PFSK-1 (cell line): Measurements from ENCODE around the gene CYP2W1.

Source experiments
- FOXP2 ChIP-seq: optimal IDR thresholded peaks from 2 replicates; pipeline ENCODE3; 2011; ENCODE audit warnings: borderline replicate concordance, control low read depth, inconsistent platforms; ENCODE audit not compliant: insufficient read depth; ENCODE audit errors: extremely low read length, extremely low read depth
- POLR2AphosphoS5 ChIP-seq: IDR thresholded peaks from 2 replicates; pipeline ENCODE4 v1.6.1; 2012; ENCODE audit warnings: low read depth, mild to moderate bottlenecking, control low read depth, low read length, moderate library complexity
- SIN3A ChIP-seq: IDR thresholded peaks from 2 replicates; pipeline ENCODE4 v1.6.1; 2012; ENCODE audit warnings: mild to moderate bottlenecking, low read length, moderate library complexity, borderline replicate concordance; ENCODE audit not compliant: insufficient read depth
- TAF1 ChIP-seq: IDR thresholded peaks from 2 replicates; pipeline ENCODE4 v1.6.1; 2012; ENCODE audit warnings: low read length, control low read depth, borderline replicate concordance; ENCODE audit not compliant: insufficient read depth
- TF ChIP-seq, protein P1 (sequence below), 2 experiments: IDR thresholded peaks; 2 replicates each; pipeline versions ENCODE4 v1.6.1 to v1.8.0; 2011 to 2012; ENCODE audit warnings: low read depth in 2 of 2, low read length in 2 of 2, control low read depth in 1 of 2, inconsistent platforms in 1 of 2, mild to moderate bottlenecking in 1 of 2, moderate library complexity in 1 of 2; ENCODE audit not compliant: insufficient read depth in 1 of 2

CYP2W1 gene

DNA sequence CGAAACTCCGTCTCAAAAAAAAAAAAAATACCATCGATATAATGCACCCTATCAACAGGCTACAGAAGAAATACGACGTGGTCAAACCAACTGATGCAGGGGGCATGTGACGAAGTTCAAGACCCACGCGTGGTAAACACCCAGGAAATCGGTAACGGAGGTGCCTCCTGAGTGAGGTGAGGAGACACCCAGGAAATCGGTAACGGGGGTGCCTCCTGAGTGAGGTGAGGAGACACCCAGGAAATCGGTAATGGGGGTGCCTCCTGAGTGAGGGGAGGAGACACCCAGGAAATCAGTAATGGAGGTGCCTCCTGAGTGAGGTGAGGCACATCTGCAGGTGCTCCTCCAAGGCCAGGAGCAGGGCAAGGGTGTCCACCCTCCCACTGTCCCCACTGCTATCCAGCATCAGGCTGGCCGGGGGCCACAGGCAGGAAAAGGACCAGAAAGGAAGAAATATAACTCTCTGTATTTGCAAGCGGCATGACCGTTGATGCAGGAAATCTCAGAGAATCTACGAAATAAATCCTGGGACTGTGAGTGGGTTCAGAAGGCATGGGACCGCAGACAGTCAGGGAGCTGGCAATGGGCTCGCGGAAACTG is 50.7 kb downstream of the CYP2W1 start:
- TF ChIP-seq POLR2AphosphoS5 (no peak), SIN3A (no peak), TAF1 (no peak), FOXP2 (no peak)
- TF ChIP-seq, protein P1, sequence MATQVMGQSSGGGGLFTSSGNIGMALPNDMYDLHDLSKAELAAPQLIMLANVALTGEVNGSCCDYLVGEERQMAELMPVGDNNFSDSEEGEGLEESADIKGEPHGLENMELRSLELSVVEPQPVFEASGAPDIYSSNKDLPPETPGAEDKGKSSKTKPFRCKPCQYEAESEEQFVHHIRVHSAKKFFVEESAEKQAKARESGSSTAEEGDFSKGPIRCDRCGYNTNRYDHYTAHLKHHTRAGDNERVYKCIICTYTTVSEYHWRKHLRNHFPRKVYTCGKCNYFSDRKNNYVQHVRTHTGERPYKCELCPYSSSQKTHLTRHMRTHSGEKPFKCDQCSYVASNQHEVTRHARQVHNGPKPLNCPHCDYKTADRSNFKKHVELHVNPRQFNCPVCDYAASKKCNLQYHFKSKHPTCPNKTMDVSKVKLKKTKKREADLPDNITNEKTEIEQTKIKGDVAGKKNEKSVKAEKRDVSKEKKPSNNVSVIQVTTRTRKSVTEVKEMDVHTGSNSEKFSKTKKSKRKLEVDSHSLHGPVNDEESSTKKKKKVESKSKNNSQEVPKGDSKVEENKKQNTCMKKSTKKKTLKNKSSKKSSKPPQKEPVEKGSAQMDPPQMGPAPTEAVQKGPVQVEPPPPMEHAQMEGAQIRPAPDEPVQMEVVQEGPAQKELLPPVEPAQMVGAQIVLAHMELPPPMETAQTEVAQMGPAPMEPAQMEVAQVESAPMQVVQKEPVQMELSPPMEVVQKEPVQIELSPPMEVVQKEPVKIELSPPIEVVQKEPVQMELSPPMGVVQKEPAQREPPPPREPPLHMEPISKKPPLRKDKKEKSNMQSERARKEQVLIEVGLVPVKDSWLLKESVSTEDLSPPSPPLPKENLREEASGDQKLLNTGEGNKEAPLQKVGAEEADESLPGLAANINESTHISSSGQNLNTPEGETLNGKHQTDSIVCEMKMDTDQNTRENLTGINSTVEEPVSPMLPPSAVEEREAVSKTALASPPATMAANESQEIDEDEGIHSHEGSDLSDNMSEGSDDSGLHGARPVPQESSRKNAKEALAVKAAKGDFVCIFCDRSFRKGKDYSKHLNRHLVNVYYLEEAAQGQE (IDR thresholded peaks at IDR 0.05; ENCODE audit: insufficient read depth in 1 of 2, low read depth in 2 of 2, low read length in 2 of 2), result no peak
